Endothelial cell of umbilical vein (primary cell): ENCODE measurements around the gene GLOD4. TPM values are rescaled to one million over a fixed set of nuclear protein-coding genes. Genes with fewer than 3 reads are reported as not detected.

Source experiments
- BruUV-seq: library from RNA; stranded (reverse); fragments of 400-500 nt; replicated peaks from 2 replicates; lab custom pipeline; 2021; lab: Mats Ljungman, UMichigan
- CTCF ChIA-PET: fragments of 300-600, 350-600 bp; sonication (Branson Sonifier 250); formaldehyde crosslinking; loops from one replicate; lab custom pipeline; 2021; ENCODE audit warnings: antibody characterized with exemption, inconsistent platforms; lab: Charles Lee
- POLR2A ChIA-PET: fragments of 300-600, 350-600 bp; sonication (Branson Sonifier 250); formaldehyde crosslinking; loops from one replicate; lab custom pipeline; 2021; ENCODE audit warnings: antibody characterized with exemption, inconsistent platforms; lab: Charles Lee
- DNase-seq: peaks from one replicate; pipeline ENCODE4 v3.0.0-alpha.2; 2011; ENCODE audit warnings: low read depth, low spot score
- FAIRE-seq: peaks from 2 replicates; lab custom pipeline; 2011; peaks lifted over from hg19 to GRCh38; lab: Jason Lieb, UNC
- H2AFZ ChIP-seq: 2 replicates; pipeline ENCODE4 v1.6.0; 2012; ENCODE audit warnings: low read depth, low read length, control low read depth, inconsistent platforms
- H3K27ac ChIP-seq: 2 replicates; pipeline ENCODE4 v1.5.1; 2011; ENCODE audit warnings: low read depth, mild to moderate bottlenecking, control low read depth, low read length, moderate library complexity; ENCODE audit not compliant: insufficient read depth
- H3K27me3 ChIP-seq, 2 experiments: 2 replicates each; pipeline versions ENCODE4 v1.6.0 to v1.6.1; 2011; ENCODE audit warnings: low read length in 2 of 2, mixed read lengths in 1 of 2; ENCODE audit not compliant: control insufficient read depth in 2 of 2, insufficient read depth in 2 of 2
- H3K36me3 ChIP-seq, 2 experiments: 2 replicates in 1 of 2; 3 replicates in 1 of 2; pipeline ENCODE4 v1.5.1; 2011; ENCODE audit warnings: low read length in 2 of 2, mild to moderate bottlenecking in 1 of 2, moderate library complexity in 1 of 2; ENCODE audit not compliant: control insufficient read depth in 2 of 2, insufficient read depth in 2 of 2; ENCODE audit errors: extremely low read depth in 1 of 2
- H3K4me1 ChIP-seq: 3 replicates; pipeline ENCODE4 v1.5.1; 2011; ENCODE audit warnings: mild to moderate bottlenecking, low read length; ENCODE audit not compliant: control insufficient read depth, insufficient read depth; ENCODE audit errors: extremely low read depth
- H3K4me2 ChIP-seq: 2 replicates; pipeline ENCODE4 v1.6.1; 2011; ENCODE audit warnings: low read length, control low read depth, mixed read lengths; ENCODE audit not compliant: insufficient read depth
- H3K4me3 ChIP-seq, 3 experiments: fragments of 200-600 bp in 1 of 3; sonication (generic), shearing (Covaris generic) in 1 of 3; replicated peaks in 1 of 3; 2 replicates each; pipeline ENCODE4 v1.5.1; 2011 to 2016; ENCODE audit warnings: control low read depth in 3 of 3, low read length in 3 of 3, mild to moderate bottlenecking in 2 of 3, inconsistent platforms in 1 of 3, low read depth in 1 of 3, moderate library complexity in 1 of 3; ENCODE audit not compliant: insufficient read depth in 1 of 3
- H3K79me2 ChIP-seq: 2 replicates; pipeline ENCODE4 v1.6.0; 2012; ENCODE audit warnings: low read length, inconsistent platforms; ENCODE audit not compliant: control insufficient read depth, insufficient read depth
- H3K9ac ChIP-seq: replicated peaks from 2 replicates; pipeline ENCODE3; 2011; ENCODE audit warnings: low read length, control low read depth; ENCODE audit not compliant: insufficient read depth; ENCODE audit errors: extremely low read depth
- H3K9me1 ChIP-seq: replicated peaks from 3 replicates; pipeline ENCODE4 v1.6.0; 2011; ENCODE audit warnings: mild to moderate bottlenecking, low read length; ENCODE audit not compliant: control insufficient read depth, insufficient read depth; ENCODE audit errors: extremely low read depth
- H3K9me3 ChIP-seq: replicated peaks from 2 replicates; pipeline ENCODE4 v1.5.1; 2012; ENCODE audit warnings: low read length, inconsistent platforms; ENCODE audit not compliant: control insufficient read depth, insufficient read depth
- H4K20me1 ChIP-seq: replicated peaks from 2 replicates; pipeline ENCODE3; 2011; ENCODE audit warnings: mild to moderate bottlenecking, low read length; ENCODE audit not compliant: control insufficient read depth, insufficient read depth; ENCODE audit errors: extremely low read depth
- CTCF ChIP-seq, 2 donors: IDR thresholded peaks; 1 replicate in 1 of 2; 2 replicates in 1 of 2; pipeline ENCODE4 v1.5.1; 2011; ENCODE audit warnings: low read length in 2 of 2, mild to moderate bottlenecking in 2 of 2, moderate library complexity in 2 of 2, control low read depth in 1 of 2, inconsistent platforms in 1 of 2, low read depth in 1 of 2; ENCODE audit not compliant: insufficient read depth in 1 of 2; ENCODE audit errors: extremely low read depth in 1 of 2
- EZH2 ChIP-seq: IDR thresholded peaks from 2 replicates; pipeline ENCODE4 v1.6.1; 2012; ENCODE audit warnings: borderline replicate concordance, low read depth, mild to moderate bottlenecking, moderate library complexity, low read length, inconsistent platforms; ENCODE audit not compliant: severe bottlenecking
- FOS ChIP-seq: IDR thresholded peaks from 2 replicates; pipeline ENCODE4 v1.6.1; 2011; ENCODE audit warnings: mild to moderate bottlenecking, low read length, moderate library complexity, borderline replicate concordance; ENCODE audit not compliant: insufficient read depth
- GATA2 ChIP-seq: IDR thresholded peaks from 2 replicates; pipeline ENCODE4 v1.7.0; 2011; ENCODE audit warnings: low read depth, mild to moderate bottlenecking, moderate library complexity, mixed read lengths, low read length; ENCODE audit not compliant: insufficient read length, insufficient read depth
- MAX ChIP-seq: IDR thresholded peaks from 2 replicates; pipeline ENCODE4 v1.6.1; 2011; ENCODE audit not compliant: insufficient read depth, insufficient read length
- POLR2A ChIP-seq: IDR thresholded peaks from 2 replicates; pipeline ENCODE4 v1.6.1; 2012; ENCODE audit warnings: low read depth, mild to moderate bottlenecking, control low read depth, low read length
- POLR2AphosphoS5 ChIP-seq: IDR thresholded peaks from 2 replicates; pipeline ENCODE4 v1.6.1; 2012; ENCODE audit warnings: low read depth, mild to moderate bottlenecking, control low read depth, low read length, moderate library complexity; ENCODE audit not compliant: insufficient read depth
- dilution Hi-C: fragments of 300-500 bp; cut with MboI; formaldehyde crosslinking; loops from one replicate; pipeline ENCODE4 v1.15.0; 2019; ENCODE audit warnings: low sequenced_read_pairs; ENCODE audit not compliant: extremely low pct_ligation_motif_present
- intact Hi-C: fragments of 100-400 bp; cut with micrococcal nuclease; formaldehyde crosslinking; loops from one replicate; pipeline ENCODE4 v1.10.0; 2022
- polyA plus RNA-seq, 4 experiments: library from polyadenylated mRNA; depleted of rRNA in 3 of 4; stranded (reverse) in 3 of 4; unstranded in 1 of 4; fragments of >200 nt; gene quantifications; 2 replicates each; pipeline versions ENCODE4 v1.2.1 to v1.2.3, GENCODE V29; 2011 to 2012; ENCODE audit warnings: missing spikeins in 1 of 4
- total RNA-seq: library from RNA; stranded (reverse); gene quantifications from 2 replicates; pipeline ENCODE4 v1.2.3, GENCODE V29; 2021

Gene GLOD4
- total and polyA plus RNA-seq, 2 donors (not counting 3 experiments of a cell fraction or from before 2014, with no cell fraction given), result 41.3 to 84.2 TPM

GRCh38 chr17:744937-745336 is 37.1 kb downstream of the GLOD4 start:
- FAIRE-seq (no peak), DNase-seq (no peak)
- Histone ChIP-seq H3K4me1 (no peaks in the 10 kb centered on the region), H3K79me2 (peaks cover 54% of the 10 kb centered on the region), H2AFZ (no peak overlapping the region), H3K9me3 (no peaks in the 10 kb centered on the region), H3K4me3 (no peak overlapping the region), H3K27me3 (no peaks in the 10 kb centered on the region), H3K27ac (no peak overlapping the region), H3K9ac (no peak overlapping the region), H3K4me2 (no peak overlapping the region), H4K20me1 (no peaks in the 10 kb centered on the region), H3K9me1 (no peaks in the 10 kb centered on the region), H3K36me3 (peaks cover 18 to 52% of the 10 kb centered on the region in 2 experiments)
- BruUV-seq, result no TSS peak
- intact Hi-C loops, result no loop called here
- TF ChIP-seq EZH2 (no peak), POLR2AphosphoS5 (no peak), POLR2A (no peak), CTCF (IDR thresholded peaks at IDR 0.05; ENCODE audit: extremely low read depth in 1 of 2, insufficient read depth in 1 of 2, low read depth in 1 of 2, low read length in 2 of 2) (no peak), MAX (no peak)
- dilution Hi-C loops, result no loop called here
- ChIA-PET CTCF (interaction anchor here (0.7 to 1.6 kb wide), 6 partner anchors 9 to 333 kb away, joined by 3 to 5 read pairs (median 3); no protein-coding TSS in a partner anchor), POLR2A (no interaction called here)

GRCh38 chr17:743139-743538 is 38.9 kb downstream of the GLOD4 start:
- POLR2A ChIA-PET, result no interaction called here
- no peaks in the 10 kb centered on the region for H4K20me1 ChIP-seq
- no peak overlapping the region for H3K4me2 ChIP-seq
- DNase-seq (no peak), FAIRE-seq (no peak)
- H3K4me3 ChIP-seq, result no peak overlapping the region
- H3K36me3 ChIP-seq, result peaks cover 18 to 56% of the 10 kb centered on the region in 2 experiments
- TF ChIP-seq EZH2 (no peak), GATA2 (no peak), MAX (no peak), POLR2A (no peak), FOS (no peak), POLR2AphosphoS5 (no peak)
- H3K9me3 ChIP-seq, result no peaks in the 10 kb centered on the region
- intact Hi-C loops, result no loop called here
- H3K27ac ChIP-seq, result no peak overlapping the region
- H3K27me3 ChIP-seq, result no peaks in the 10 kb centered on the region
- no peaks in the 10 kb centered on the region for H3K9me1 ChIP-seq
- no peak overlapping the region for H2AFZ ChIP-seq
- H3K4me1 ChIP-seq, result no peaks in the 10 kb centered on the region
- H3K79me2 ChIP-seq, result peaks cover 41% of the 10 kb centered on the region
- no TSS peak for BruUV-seq
- H3K9ac ChIP-seq, result no peak overlapping the region
- CTCF ChIA-PET, result interaction anchor here (0.6 kb wide), 1 partner anchor 20 kb away, joined by 3 read pairs; no protein-coding TSS in a partner anchor
- dilution Hi-C loops, result no loop called here
